ENCODE measurements around the gene SCAF8.

Gene SCAF8, protein sequence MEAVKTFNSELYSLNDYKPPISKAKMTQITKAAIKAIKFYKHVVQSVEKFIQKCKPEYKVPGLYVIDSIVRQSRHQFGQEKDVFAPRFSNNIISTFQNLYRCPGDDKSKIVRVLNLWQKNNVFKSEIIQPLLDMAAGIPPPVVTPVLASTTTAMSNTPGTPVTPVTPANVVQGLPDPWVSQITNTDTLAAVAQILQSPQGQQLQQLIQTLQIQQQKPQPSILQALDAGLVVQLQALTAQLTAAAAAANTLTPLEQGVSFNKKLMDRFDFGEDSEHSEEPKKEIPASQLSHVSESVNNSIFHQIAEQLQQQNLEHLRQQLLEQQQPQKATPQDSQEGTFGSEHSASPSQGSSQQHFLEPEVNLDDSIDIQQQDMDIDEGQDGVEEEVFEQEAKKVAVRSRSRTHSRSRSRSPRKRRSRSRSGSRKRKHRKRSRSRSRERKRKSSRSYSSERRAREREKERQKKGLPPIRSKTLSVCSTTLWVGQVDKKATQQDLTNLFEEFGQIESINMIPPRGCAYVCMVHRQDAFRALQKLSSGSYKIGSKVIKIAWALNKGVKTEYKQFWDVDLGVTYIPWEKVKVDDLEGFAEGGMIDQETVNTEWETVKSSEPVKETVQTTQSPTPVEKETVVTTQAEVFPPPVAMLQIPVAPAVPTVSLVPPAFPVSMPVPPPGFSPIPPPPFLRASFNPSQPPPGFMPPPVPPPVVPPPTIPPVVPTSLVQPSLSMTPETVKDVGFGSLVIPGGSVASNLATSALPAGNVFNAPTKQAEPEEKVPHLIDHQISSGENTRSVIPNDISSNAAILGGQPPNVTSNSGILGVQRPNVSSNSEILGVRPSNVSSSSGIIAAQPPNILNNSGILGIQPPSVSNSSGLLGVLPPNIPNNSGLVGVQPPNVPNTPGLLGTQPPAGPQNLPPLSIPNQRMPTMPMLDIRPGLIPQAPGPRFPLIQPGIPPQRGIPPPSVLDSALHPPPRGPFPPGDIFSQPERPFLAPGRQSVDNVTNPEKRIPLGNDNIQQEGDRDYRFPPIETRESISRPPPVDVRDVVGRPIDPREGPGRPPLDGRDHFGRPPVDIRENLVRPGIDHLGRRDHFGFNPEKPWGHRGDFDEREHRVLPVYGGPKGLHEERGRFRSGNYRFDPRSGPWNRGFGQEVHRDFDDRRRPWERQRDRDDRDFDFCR (N-terminal part only)

DNA sequence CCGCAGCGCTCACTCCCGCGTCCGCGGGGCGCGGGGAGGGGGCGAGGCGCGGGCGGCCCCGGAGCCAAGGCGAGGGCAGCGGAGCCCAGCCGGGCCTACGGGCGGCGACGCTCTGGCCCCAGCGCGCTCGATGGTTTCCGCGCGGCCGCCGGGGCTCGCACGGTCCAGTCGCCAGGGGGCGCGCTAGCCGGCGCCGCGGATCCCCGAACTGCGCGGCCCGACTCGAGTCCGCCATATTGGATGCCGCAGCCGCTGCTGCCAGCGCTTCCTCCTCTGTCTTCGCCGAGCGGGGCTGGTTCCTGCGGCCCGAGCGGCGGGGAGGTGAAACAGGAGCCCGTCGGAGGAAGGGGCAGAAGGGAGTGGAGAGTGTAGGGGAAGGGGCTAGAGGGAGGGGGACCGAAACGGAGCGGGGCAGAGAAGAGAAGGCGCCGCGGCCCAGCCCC lies at the start of gene SCAF8:
Gene SCAF8 (plus strand): TSS at position 234 of the 443 bp plus-strand sequence. CDS start 485 bp downstream, outside the sequence.
- peak within 1 kb of the TSS; percentile 82 for H3K4me3 ChIP-seq (ENCODE audit: low read depth, low read length)
- TF ChIP-seq, protein P1, sequence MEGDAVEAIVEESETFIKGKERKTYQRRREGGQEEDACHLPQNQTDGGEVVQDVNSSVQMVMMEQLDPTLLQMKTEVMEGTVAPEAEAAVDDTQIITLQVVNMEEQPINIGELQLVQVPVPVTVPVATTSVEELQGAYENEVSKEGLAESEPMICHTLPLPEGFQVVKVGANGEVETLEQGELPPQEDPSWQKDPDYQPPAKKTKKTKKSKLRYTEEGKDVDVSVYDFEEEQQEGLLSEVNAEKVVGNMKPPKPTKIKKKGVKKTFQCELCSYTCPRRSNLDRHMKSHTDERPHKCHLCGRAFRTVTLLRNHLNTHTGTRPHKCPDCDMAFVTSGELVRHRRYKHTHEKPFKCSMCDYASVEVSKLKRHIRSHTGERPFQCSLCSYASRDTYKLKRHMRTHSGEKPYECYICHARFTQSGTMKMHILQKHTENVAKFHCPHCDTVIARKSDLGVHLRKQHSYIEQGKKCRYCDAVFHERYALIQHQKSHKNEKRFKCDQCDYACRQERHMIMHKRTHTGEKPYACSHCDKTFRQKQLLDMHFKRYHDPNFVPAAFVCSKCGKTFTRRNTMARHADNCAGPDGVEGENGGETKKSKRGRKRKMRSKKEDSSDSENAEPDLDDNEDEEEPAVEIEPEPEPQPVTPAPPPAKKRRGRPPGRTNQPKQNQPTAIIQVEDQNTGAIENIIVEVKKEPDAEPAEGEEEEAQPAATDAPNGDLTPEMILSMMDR (IDR thresholded peaks at IDR 0.05; ENCODE audit: low read depth, low read length), result peak; percentile 65

DNA sequence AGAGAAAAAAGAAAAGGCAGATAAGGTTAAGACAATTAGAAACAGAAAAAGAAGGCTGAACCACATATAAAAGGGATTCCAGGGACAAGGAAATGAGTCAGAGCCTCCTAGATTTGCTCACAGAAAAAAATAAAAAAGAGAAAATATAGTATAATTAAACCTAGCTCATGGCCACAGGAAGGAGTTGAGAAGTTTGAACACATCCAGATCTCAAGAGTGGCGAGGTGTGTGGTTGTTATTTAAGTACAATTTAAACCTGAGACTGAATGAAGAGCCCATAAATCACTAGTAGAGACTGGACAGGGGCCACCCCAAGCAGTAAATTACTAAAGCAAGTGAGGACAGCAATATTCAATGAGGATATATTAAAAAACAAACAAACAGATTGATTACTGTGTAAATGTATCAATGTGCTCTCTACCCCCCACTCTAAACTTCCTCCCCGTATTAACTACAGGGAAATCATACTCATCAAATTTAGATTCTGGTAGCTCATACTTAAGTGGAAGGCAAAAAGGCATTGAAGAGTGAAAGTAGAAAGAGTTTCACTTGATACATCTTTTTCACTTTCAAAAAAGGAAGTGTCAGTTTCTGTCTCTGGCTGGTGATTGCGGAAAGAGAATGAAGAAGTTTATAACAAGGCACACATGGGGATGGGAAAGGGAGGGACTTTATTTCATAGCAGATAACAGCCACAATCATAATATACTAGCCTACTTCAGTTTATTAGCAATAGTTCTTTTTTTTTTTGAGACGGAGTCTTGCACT lies 49.3 kb upstream of the SCAF8 start:
- TF ChIP-seq, protein P1 (IDR thresholded peaks at IDR 0.05; ENCODE audit: low read depth, low read length), result no peak
- H3K4me3 ChIP-seq (ENCODE audit: low read depth, low read length), result no peak overlapping the region

DNA sequence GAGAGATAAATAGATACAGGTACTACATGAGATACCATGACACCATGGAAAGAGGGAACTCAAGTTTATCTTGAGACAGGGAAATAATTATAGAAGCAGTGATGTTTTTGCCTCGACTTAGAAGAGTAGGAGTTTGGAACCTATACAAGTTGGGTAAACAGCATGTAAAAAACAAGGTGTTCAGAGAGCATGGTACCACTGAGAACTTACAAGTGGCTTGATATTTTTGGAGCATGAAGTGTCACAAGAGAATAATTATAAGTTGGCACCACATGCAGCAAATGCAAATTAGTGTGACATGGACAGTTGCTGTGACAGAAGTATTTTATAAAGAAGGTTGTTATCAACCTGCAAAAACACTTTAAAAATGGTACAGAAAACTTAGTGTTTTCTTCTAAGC lies 47.1 kb upstream of the SCAF8 start:
- TF ChIP-seq, protein P1 (IDR thresholded peaks at IDR 0.05; ENCODE audit: low read depth, low read length), result no peak
- H3K4me3 ChIP-seq (ENCODE audit: low read depth, low read length), result no peak overlapping the region

DNA sequence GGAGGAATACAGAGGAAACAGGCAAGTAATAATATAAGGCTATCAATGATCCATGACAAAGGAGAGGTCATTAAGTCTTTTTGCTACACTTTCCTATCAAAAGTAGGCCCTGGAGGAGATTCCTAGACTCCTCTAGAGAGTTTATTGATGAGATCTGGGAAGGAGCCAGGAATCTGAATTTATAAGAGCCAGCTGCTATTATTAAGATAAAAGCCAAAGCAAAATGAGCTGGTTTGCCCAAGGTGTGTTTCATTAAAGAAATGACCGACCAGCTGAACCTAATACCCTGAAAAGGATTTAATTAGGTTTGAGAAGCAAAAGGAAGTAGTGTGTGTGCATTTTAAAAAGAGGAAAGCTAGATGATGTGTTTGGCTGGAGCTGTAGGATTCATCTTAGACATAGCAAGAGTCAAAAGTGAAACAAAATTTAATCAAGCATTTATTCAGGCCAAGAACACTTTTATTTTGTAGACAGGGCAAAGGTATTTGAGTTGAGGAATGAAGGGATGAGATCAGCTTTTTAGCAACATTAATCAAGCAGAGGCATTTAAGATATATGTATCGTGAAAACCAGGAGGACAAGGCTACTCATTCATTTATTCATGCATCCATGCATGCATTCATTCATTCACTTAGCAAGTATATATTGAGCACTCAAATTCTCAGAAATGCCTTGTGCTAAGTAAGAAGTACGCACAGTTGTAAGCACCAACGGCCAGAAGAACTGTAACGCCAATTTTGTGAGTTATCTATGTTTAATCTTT lies 43.5 kb upstream of the SCAF8 start:
- TF ChIP-seq, protein P1 (IDR thresholded peaks at IDR 0.05; ENCODE audit: low read depth, low read length), result no peak

DNA sequence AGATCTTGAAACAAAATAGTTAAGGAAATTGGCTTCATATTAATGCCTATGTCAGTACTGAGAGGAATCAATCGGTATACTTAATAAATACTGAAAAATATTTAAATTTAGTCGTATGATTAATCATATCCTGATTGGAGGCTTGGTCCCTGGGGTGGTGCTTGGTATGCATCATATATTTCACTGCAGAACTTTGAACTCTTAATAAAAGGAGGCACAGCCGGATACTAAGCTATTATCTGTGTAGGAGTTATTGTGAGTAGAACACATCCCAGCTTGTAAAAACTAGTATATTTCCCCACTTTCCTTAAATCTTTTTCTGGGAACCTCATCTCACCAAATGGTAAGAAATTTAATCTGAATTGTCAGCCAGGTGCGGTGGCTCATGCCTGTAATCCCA lies 42.4 kb upstream of the SCAF8 start:
- no peak overlapping the region for H3K4me3 ChIP-seq (ENCODE audit: low read depth, low read length)
- TF ChIP-seq, protein P1 (IDR thresholded peaks at IDR 0.05; ENCODE audit: low read depth, low read length), result no peak

More for the DNA sequence above, 43.5 kb upstream of the SCAF8 start:
- no peak overlapping the region for H3K4me3 ChIP-seq (ENCODE audit: low read depth, low read length)

DNA sequence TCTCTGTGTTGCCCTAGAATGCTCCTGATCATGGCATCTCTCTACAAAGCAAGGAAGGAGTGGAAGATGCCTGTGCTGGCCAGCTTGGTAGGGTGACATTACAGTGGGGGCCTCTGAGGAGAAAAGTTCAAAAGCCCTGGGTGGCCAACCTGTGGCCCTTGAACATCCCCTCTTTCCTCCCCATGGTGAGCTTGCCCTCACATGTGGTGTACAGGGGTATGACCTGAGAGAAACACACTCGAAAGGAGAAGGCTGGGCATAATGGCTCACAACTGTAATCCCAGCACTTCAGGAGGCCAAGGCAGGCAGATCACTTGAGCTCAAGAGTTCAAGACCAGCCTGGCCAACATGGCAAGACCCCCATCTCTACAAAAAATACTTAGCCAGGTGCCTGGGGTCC lies 36.6 kb upstream of the SCAF8 start:
- no peak overlapping the region for H3K4me3 ChIP-seq (ENCODE audit: low read depth, low read length)
- TF ChIP-seq, protein P1 (IDR thresholded peaks at IDR 0.05; ENCODE audit: low read depth, low read length), result no peak
